Measurements from ENCODE around the gene HNRNPL. TPM values are rescaled to one million over a fixed set of nuclear protein-coding genes. Genes with fewer than 3 reads are reported as not detected.

HNRNPL gene
- total and polyA plus RNA-seq, 9 of the 15 experiments (the other 6 are each of a cell fraction or from before 2014, with no cell fraction given), result 39.5 to 610 (median 299) TPM

DNA sequence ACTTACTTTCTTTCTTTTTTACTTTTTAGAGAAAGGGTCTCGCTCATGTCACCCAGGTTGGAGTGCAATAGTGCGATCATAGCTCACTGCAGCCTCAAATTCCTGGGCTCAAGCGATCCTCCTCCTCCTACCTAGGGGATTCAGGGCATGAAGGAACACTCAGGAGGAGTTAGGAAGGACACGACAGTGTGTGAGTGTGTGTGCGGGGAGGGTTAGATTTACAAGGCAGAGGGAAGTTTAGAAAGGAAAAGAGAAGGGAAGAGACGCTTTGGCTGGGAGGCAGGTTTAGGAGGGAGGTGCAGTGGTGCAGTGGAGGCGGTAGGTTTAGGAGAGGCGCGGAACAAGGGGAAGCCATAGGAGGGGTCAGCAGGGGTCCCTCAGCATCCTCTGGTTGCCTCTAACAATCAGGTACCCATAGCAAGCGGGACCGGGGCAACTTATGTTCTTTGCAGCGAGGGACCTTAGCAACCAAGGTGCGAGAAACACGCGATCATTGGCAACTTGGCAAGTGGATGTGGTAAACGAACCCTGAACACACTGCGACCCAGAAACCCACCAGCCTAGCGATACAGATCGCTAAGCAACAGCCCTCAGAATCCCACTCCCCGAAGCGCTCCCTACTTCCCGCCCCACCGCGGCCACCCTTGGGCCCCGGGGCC lies 49.1 kb upstream of the HNRNPL start (continued):
- TF ChIP-seq NCOA6 (IDR thresholded peaks at IDR 0.05), result no peak
- no peak for TF ChIP-seq KAT2B (IDR thresholded peaks at IDR 0.05; ENCODE audit: low read depth, low read length)
- TF ChIP-seq DPF2 (IDR thresholded peaks at IDR 0.05), result no peak
- TF ChIP-seq ARHGAP35 (IDR thresholded peaks at IDR 0.05; ENCODE audit: partially characterized antibody), result peak; percentile 49
- TF ChIP-seq, protein P1, sequence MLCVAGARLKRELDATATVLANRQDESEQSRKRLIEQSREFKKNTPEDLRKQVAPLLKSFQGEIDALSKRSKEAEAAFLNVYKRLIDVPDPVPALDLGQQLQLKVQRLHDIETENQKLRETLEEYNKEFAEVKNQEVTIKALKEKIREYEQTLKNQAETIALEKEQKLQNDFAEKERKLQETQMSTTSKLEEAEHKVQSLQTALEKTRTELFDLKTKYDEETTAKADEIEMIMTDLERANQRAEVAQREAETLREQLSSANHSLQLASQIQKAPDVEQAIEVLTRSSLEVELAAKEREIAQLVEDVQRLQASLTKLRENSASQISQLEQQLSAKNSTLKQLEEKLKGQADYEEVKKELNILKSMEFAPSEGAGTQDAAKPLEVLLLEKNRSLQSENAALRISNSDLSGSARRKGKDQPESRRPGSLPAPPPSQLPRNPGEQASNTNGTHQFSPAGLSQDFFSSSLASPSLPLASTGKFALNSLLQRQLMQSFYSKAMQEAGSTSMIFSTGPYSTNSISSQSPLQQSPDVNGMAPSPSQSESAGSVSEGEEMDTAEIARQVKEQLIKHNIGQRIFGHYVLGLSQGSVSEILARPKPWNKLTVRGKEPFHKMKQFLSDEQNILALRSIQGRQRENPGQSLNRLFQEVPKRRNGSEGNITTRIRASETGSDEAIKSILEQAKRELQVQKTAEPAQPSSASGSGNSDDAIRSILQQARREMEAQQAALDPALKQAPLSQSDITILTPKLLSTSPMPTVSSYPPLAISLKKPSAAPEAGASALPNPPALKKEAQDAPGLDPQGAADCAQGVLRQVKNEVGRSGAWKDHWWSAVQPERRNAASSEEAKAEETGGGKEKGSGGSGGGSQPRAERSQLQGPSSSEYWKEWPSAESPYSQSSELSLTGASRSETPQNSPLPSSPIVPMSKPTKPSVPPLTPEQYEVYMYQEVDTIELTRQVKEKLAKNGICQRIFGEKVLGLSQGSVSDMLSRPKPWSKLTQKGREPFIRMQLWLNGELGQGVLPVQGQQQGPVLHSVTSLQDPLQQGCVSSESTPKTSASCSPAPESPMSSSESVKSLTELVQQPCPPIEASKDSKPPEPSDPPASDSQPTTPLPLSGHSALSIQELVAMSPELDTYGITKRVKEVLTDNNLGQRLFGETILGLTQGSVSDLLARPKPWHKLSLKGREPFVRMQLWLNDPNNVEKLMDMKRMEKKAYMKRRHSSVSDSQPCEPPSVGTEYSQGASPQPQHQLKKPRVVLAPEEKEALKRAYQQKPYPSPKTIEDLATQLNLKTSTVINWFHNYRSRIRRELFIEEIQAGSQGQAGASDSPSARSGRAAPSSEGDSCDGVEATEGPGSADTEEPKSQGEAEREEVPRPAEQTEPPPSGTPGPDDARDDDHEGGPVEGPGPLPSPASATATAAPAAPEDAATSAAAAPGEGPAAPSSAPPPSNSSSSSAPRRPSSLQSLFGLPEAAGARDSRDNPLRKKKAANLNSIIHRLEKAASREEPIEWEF (CRISPR knock-in tag; IDR thresholded peaks at IDR 0.05), result no peak
- no peak for TF ChIP-seq ELF4 (CRISPR knock-in tag; IDR thresholded peaks at IDR 0.05)
- no peak for TF ChIP-seq THRAP3 (IDR thresholded peaks at IDR 0.05; ENCODE audit: borderline replicate concordance)
- TF ChIP-seq SMAD2 (IDR thresholded peaks at IDR 0.05; ENCODE audit: low read depth, low read length), result no peak
- TF ChIP-seq, protein P2, sequence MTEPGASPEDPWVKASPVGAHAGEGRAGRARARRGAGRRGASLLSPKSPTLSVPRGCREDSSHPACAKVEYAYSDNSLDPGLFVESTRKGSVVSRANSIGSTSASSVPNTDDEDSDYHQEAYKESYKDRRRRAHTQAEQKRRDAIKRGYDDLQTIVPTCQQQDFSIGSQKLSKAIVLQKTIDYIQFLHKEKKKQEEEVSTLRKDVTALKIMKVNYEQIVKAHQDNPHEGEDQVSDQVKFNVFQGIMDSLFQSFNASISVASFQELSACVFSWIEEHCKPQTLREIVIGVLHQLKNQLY (CRISPR knock-in tag; conservative IDR thresholded peaks at IDR 0.05), result no peak
- no peak for TF ChIP-seq ESRRB (CRISPR knock-in tag; IDR thresholded peaks at IDR 0.05; ENCODE audit: borderline replicate concordance)
- no peak for TF ChIP-seq ZNF124 (CRISPR knock-in tag; IDR thresholded peaks at IDR 0.05)
- 0 out of 2 replicates have a peak, but pooled peaks have one; percentile 24 for TF ChIP-seq SMARCE1 (IDR thresholded peaks at IDR 0.05)
- TF ChIP-seq TCFL5 (CRISPR knock-in tag; conservative IDR thresholded peaks at IDR 0.05), result no peak
- no peak for TF ChIP-seq TAF7 (tag; IDR thresholded peaks at IDR 0.05)
- no peak for TF ChIP-seq ZNF239 (CRISPR knock-in tag; IDR thresholded peaks at IDR 0.05)
- TF ChIP-seq, protein P3, sequence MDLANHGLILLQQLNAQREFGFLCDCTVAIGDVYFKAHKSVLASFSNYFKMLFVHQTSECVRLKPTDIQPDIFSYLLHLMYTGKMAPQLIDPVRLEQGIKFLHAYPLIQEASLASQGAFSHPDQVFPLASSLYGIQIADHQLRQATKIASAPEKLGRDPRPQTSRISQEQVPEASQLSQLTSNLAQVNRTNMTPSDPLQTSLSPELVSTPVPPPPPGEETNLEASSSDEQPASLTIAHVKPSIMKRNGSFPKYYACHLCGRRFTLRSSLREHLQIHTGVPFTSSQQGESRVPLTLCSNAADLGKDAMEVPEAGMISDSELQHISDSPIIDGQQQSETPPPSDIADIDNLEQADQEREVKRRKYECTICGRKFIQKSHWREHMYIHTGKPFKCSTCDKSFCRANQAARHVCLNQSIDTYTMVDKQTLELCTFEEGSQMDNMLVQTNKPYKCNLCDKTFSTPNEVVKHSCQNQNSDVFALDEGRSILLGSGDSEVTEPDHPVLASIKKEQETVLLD (IDR thresholded peaks at IDR 0.05), result no peak
- no peak for TF ChIP-seq RHOXF2B (CRISPR knock-in tag; conservative IDR thresholded peaks at IDR 0.05)
- TF ChIP-seq EHMT2 (IDR thresholded peaks at IDR 0.05), result no peak
- TF ChIP-seq, protein P4, sequence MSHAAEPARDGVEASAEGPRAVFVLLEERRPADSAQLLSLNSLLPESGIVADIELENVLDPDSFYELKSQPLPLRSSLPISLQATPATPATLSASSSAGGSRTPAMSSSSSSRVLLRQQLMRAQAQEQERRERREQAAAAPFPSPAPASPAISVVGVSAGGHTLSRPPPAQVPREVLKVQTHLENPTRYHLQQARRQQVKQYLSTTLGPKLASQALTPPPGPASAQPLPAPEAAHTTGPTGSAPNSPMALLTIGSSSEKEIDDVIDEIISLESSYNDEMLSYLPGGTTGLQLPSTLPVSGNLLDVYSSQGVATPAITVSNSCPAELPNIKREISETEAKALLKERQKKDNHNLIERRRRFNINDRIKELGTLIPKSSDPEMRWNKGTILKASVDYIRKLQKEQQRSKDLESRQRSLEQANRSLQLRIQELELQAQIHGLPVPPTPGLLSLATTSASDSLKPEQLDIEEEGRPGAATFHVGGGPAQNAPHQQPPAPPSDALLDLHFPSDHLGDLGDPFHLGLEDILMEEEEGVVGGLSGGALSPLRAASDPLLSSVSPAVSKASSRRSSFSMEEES (CRISPR knock-in tag; IDR thresholded peaks at IDR 0.05), result no peak
- TF ChIP-seq, protein P5, sequence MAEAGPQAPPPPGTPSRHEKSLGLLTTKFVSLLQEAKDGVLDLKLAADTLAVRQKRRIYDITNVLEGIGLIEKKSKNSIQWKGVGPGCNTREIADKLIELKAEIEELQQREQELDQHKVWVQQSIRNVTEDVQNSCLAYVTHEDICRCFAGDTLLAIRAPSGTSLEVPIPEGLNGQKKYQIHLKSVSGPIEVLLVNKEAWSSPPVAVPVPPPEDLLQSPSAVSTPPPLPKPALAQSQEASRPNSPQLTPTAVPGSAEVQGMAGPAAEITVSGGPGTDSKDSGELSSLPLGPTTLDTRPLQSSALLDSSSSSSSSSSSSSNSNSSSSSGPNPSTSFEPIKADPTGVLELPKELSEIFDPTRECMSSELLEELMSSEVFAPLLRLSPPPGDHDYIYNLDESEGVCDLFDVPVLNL (CRISPR knock-in tag; IDR thresholded peaks at IDR 0.05; ENCODE audit: low read depth), result no peak
